HL-60/S4 treated with phorbol 12-myristate 13-acetate at 8.2 ng/mL for 4 days and 3 days (cell line): Measurements from ENCODE around the gene PPP1CA.

Source experiments
- in situ Hi-C: fragments of 300-500 bp; cut with MboI; formaldehyde crosslinking; loops from 2 replicates; pipeline ENCODE4 v1.15.0; 2022; ENCODE audit warnings: low sequenced_read_pairs

PPP1CA gene

GRCh38 chr11:67371189-67371910 is 30.3 kb downstream of the PPP1CA start:
- in situ Hi-C loops = no loop called here

GRCh38 chr11:67370351-67371076 is 31.1 kb downstream of the PPP1CA start:
- in situ Hi-C loops = no loop called here

DNA sequence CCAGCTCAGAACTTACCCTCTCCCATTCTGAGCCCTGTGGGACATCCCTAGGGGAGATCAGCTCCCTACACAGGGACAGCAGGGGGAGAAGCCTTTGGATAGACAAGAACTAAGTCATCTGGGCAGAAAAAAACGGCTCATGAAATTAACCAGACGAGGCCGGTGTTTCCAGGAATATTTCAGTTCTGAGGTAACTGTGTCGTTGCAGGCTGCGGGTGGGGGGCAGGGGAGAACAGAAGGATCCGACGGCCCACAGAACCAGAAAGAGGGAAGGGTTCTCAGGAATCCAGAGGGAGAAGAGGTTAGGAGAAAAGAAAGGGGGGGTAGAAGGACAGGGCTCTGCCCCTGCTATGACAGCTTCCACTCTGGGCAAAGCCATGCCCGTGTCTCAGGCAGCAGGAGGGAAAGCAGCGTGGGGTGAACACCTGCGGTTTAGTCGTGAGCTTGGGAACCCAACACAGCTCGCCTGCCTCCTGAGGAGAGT is 31.8 kb downstream of the PPP1CA start:
- in situ Hi-C loops = no loop called here

- in situ Hi-C loops = no loop called here
Measured at GRCh38 chr11:67369275-67369674, 32.4 kb downstream of the PPP1CA start.

GRCh38 chr11:67368621-67369020 is 33.0 kb downstream of the PPP1CA start:
- in situ Hi-C loops = no loop called here

GRCh38 chr11:67367761-67368227 is 33.9 kb downstream of the PPP1CA start:
- in situ Hi-C loops = no loop called here

DNA sequence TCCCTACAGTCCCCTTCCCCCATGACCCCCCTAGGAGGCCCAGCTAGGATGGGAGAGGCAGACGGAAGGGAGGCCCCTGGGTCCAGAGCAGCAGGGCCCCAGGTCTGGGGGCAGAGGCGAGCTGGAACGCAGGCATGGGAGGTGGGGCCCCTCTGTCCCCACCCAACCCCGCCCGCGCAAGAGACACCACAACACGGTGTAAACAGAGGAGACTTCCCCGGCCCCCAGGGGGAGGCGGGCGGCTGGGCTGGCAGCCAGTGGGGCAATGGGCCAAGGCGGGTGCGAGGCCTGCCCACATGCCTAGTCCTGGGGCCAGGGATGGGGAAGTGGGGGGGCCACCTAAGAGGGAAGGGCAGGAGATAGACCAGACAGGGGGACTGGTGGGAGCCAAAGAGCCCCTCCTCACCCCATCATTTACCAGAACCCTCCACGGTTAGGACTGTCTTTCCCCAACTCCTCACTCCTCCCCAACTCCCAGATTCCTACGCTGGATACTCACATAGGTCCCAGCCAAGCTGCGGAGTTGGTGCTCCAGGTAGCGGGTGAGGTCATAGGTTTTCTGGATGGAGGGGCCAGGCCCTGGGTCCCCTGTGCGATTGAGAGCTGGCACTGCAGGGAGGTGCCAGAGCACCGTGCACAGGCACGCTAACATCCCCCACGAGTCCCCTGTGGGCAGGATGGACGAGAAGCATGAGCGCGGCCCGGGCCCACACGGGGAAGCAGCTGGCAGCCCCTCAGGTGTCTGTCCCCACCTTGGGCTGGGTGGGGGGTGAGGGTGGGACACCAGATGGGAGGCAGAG is 34.5 kb downstream of the PPP1CA start:
- in situ Hi-C loops = no loop called here

GRCh38 chr11:67366546-67366945 is 35.1 kb downstream of the PPP1CA start:
- in situ Hi-C loops = no loop called here

DNA sequence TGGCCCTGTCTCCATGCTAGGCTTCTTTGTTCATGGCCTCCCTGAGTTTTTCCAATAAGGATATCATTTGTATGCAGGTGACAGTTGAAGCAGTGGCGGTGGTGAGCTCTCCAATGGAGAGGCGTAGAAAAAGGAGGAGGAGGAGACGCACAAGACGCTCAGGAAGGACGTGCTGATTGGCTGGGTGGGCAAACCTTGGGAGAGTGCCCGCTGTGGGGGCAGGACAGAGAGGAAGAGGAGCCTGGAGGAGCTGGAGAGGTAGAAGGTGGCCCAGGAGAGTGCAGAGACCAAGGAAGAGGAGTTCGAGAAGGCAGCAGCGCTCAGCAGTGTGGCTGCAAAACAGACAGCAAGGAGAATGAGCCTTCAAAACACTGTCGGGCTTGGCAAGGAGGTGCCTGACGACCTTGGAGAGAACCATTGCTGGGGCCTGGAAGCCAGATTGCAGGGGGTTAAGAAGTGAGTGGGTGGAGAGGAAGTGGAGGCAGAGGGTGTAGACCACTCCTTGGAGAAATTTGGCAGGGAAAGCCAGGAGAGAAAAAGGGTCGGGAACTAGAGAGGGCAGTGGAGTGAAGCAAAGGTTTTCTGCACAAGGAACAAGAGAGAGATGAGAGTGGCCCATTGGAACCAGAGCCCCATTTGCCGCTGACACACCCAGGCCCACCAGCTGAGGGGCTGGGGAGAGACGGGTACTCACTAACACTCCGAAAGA is 35.8 kb downstream of the PPP1CA start:
- in situ Hi-C loops = no loop called here

- in situ Hi-C loops = no loop called here
Measured at GRCh38 chr11:67364783-67365722, 36.6 kb downstream of the PPP1CA start.

- in situ Hi-C loops = no loop called here
Measured at GRCh38 chr11:67364169-67364568, 37.5 kb downstream of the PPP1CA start.

- in situ Hi-C loops = no loop called here
Measured at GRCh38 chr11:67357831-67358670, 43.6 kb downstream of the PPP1CA start.

DNA sequence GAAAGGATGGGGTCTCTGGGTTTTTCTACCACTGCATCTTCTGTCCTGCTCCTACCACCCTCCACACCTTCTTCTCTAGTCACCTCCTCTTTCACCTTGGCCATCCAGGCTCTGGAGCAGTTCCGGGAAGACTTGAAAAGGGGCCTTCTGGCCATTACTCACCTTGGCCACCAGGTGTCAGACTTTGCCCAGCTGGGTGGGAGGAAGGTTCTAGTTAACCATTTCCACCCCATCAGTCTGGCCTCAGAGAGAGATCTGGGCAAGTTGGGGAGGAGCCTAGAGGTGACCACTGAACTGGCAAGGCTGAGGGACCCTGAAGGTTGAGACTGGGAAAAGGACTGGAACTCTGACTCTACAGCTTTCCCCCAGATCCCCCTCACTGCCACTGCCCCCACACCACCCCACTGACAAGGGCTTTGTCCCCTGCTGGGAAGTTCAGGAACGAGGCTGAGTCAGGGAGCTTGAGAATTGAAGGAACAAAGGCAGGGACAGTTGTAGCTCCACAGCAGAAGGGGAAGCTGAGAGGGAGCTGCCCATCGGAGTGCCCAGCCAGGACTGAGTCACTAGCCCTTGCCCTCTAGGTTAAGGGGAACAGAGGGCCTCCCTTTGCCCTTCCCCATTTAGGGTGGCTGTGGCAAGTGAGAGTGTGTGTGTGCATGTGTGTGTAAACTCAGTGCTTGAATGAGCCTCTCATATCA is 44.6 kb downstream of the PPP1CA start:
- in situ Hi-C loops = no loop called here

GRCh38 chr11:67356387-67356863 is 45.2 kb downstream of the PPP1CA start:
- in situ Hi-C loops = no loop called here

GRCh38 chr11:67355794-67356386 is 45.8 kb downstream of the PPP1CA start:
- in situ Hi-C loops = no loop called here

- in situ Hi-C loops = no loop called here
Measured at GRCh38 chr11:67355023-67355793, 46.5 kb downstream of the PPP1CA start.
